Endothelial cell of umbilical vein (primary cell): ENCODE measurements around the gene RUNDC3A. TPM values are rescaled to one million over a fixed set of nuclear protein-coding genes. Genes with fewer than 3 reads are reported as not detected.

ENCODE experiments used
- BruUV-seq: library from RNA; stranded (reverse); fragments of 400-500 nt; replicated peaks from 2 replicates; lab custom pipeline; 2021; lab: Mats Ljungman, UMichigan
- CTCF ChIA-PET: fragments of 300-600, 350-600 bp; sonication (Branson Sonifier 250); formaldehyde crosslinking; loops from one replicate; lab custom pipeline; 2021; ENCODE audit warnings: antibody characterized with exemption, inconsistent platforms; lab: Charles Lee
- POLR2A ChIA-PET: fragments of 300-600, 350-600 bp; sonication (Branson Sonifier 250); formaldehyde crosslinking; loops from one replicate; lab custom pipeline; 2021; ENCODE audit warnings: antibody characterized with exemption, inconsistent platforms; lab: Charles Lee
- DNase-seq: peaks from one replicate; pipeline ENCODE4 v3.0.0-alpha.2; 2011; ENCODE audit warnings: low read depth, low spot score
- FAIRE-seq: peaks from 2 replicates; lab custom pipeline; 2011; peaks lifted over from hg19 to GRCh38; lab: Jason Lieb, UNC
- H2AFZ ChIP-seq: 2 replicates; pipeline ENCODE4 v1.6.0; 2012; ENCODE audit warnings: low read depth, low read length, control low read depth, inconsistent platforms
- H3K27ac ChIP-seq: 2 replicates; pipeline ENCODE4 v1.5.1; 2011; ENCODE audit warnings: low read depth, mild to moderate bottlenecking, control low read depth, low read length, moderate library complexity; ENCODE audit not compliant: insufficient read depth
- H3K27me3 ChIP-seq, 2 experiments: 2 replicates each; pipeline versions ENCODE4 v1.6.0 to v1.6.1; 2011; ENCODE audit warnings: low read length in 2 of 2, mixed read lengths in 1 of 2; ENCODE audit not compliant: control insufficient read depth in 2 of 2, insufficient read depth in 2 of 2
- H3K36me3 ChIP-seq, 2 experiments: 2 replicates in 1 of 2; 3 replicates in 1 of 2; pipeline ENCODE4 v1.5.1; 2011; ENCODE audit warnings: low read length in 2 of 2, mild to moderate bottlenecking in 1 of 2, moderate library complexity in 1 of 2; ENCODE audit not compliant: control insufficient read depth in 2 of 2, insufficient read depth in 2 of 2; ENCODE audit errors: extremely low read depth in 1 of 2
- H3K4me1 ChIP-seq: 3 replicates; pipeline ENCODE4 v1.5.1; 2011; ENCODE audit warnings: mild to moderate bottlenecking, low read length; ENCODE audit not compliant: control insufficient read depth, insufficient read depth; ENCODE audit errors: extremely low read depth
- H3K4me2 ChIP-seq: 2 replicates; pipeline ENCODE4 v1.6.1; 2011; ENCODE audit warnings: low read length, control low read depth, mixed read lengths; ENCODE audit not compliant: insufficient read depth
- H3K4me3 ChIP-seq, 3 experiments: fragments of 200-600 bp in 1 of 3; sonication (generic), shearing (Covaris generic) in 1 of 3; replicated peaks in 1 of 3; 2 replicates each; pipeline ENCODE4 v1.5.1; 2011 to 2016; ENCODE audit warnings: control low read depth in 3 of 3, low read length in 3 of 3, mild to moderate bottlenecking in 2 of 3, inconsistent platforms in 1 of 3, low read depth in 1 of 3, moderate library complexity in 1 of 3; ENCODE audit not compliant: insufficient read depth in 1 of 3
- H3K79me2 ChIP-seq: 2 replicates; pipeline ENCODE4 v1.6.0; 2012; ENCODE audit warnings: low read length, inconsistent platforms; ENCODE audit not compliant: control insufficient read depth, insufficient read depth
- H3K9ac ChIP-seq: replicated peaks from 2 replicates; pipeline ENCODE3; 2011; ENCODE audit warnings: low read length, control low read depth; ENCODE audit not compliant: insufficient read depth; ENCODE audit errors: extremely low read depth
- H3K9me1 ChIP-seq: replicated peaks from 3 replicates; pipeline ENCODE4 v1.6.0; 2011; ENCODE audit warnings: mild to moderate bottlenecking, low read length; ENCODE audit not compliant: control insufficient read depth, insufficient read depth; ENCODE audit errors: extremely low read depth
- H3K9me3 ChIP-seq: replicated peaks from 2 replicates; pipeline ENCODE4 v1.5.1; 2012; ENCODE audit warnings: low read length, inconsistent platforms; ENCODE audit not compliant: control insufficient read depth, insufficient read depth
- H4K20me1 ChIP-seq: replicated peaks from 2 replicates; pipeline ENCODE3; 2011; ENCODE audit warnings: mild to moderate bottlenecking, low read length; ENCODE audit not compliant: control insufficient read depth, insufficient read depth; ENCODE audit errors: extremely low read depth
- EZH2 ChIP-seq: IDR thresholded peaks from 2 replicates; pipeline ENCODE4 v1.6.1; 2012; ENCODE audit warnings: borderline replicate concordance, low read depth, mild to moderate bottlenecking, moderate library complexity, low read length, inconsistent platforms; ENCODE audit not compliant: severe bottlenecking
- FOS ChIP-seq: IDR thresholded peaks from 2 replicates; pipeline ENCODE4 v1.6.1; 2011; ENCODE audit warnings: mild to moderate bottlenecking, low read length, moderate library complexity, borderline replicate concordance; ENCODE audit not compliant: insufficient read depth
- GATA2 ChIP-seq: IDR thresholded peaks from 2 replicates; pipeline ENCODE4 v1.7.0; 2011; ENCODE audit warnings: low read depth, mild to moderate bottlenecking, moderate library complexity, mixed read lengths, low read length; ENCODE audit not compliant: insufficient read length, insufficient read depth
- JUN ChIP-seq: IDR thresholded peaks from 2 replicates; pipeline ENCODE4 v1.6.1; 2011; ENCODE audit warnings: borderline replicate concordance, low read depth; ENCODE audit not compliant: insufficient read length, insufficient read depth
- MYC ChIP-seq: IDR thresholded peaks from one replicate; pipeline ENCODE4 v1.6.1; 2011; ENCODE audit warnings: mild to moderate bottlenecking, low read depth, low read length
- POLR2A ChIP-seq: IDR thresholded peaks from 2 replicates; pipeline ENCODE4 v1.6.1; 2012; ENCODE audit warnings: low read depth, mild to moderate bottlenecking, control low read depth, low read length
- POLR2AphosphoS5 ChIP-seq: IDR thresholded peaks from 2 replicates; pipeline ENCODE4 v1.6.1; 2012; ENCODE audit warnings: low read depth, mild to moderate bottlenecking, control low read depth, low read length, moderate library complexity; ENCODE audit not compliant: insufficient read depth
- dilution Hi-C: fragments of 300-500 bp; cut with MboI; formaldehyde crosslinking; loops from one replicate; pipeline ENCODE4 v1.15.0; 2019; ENCODE audit warnings: low sequenced_read_pairs; ENCODE audit not compliant: extremely low pct_ligation_motif_present
- intact Hi-C: fragments of 100-400 bp; cut with micrococcal nuclease; formaldehyde crosslinking; loops from one replicate; pipeline ENCODE4 v1.10.0; 2022
- polyA plus RNA-seq, 4 experiments: library from polyadenylated mRNA; depleted of rRNA in 3 of 4; stranded (reverse) in 3 of 4; unstranded in 1 of 4; fragments of >200 nt; gene quantifications; 2 replicates each; pipeline versions ENCODE4 v1.2.1 to v1.2.3, GENCODE V29; 2011 to 2012; ENCODE audit warnings: missing spikeins in 1 of 4
- total RNA-seq: library from RNA; stranded (reverse); gene quantifications from 2 replicates; pipeline ENCODE4 v1.2.3, GENCODE V29; 2021
- TF ChIP-seq, protein P1 (sequence below), 2 donors: IDR thresholded peaks; 1 replicate in 1 of 2; 2 replicates in 1 of 2; pipeline ENCODE4 v1.5.1; 2011; ENCODE audit warnings: low read length in 2 of 2, mild to moderate bottlenecking in 2 of 2, moderate library complexity in 2 of 2, control low read depth in 1 of 2, inconsistent platforms in 1 of 2, low read depth in 1 of 2; ENCODE audit not compliant: insufficient read depth in 1 of 2; ENCODE audit errors: extremely low read depth in 1 of 2
- TF ChIP-seq, protein P2 (sequence below): IDR thresholded peaks from 2 replicates; pipeline ENCODE4 v1.6.1; 2011; ENCODE audit not compliant: insufficient read depth, insufficient read length

RUNDC3A gene
- total and polyA plus RNA-seq, 2 donors (not counting 3 experiments of a cell fraction or from before 2014, with no cell fraction given) = 0.12 TPM; not detected in 1

GRCh38 chr17:44268709-44269534, 39.5 kb upstream of the RUNDC3A start:
- Histone ChIP-seq H3K4me3 (no peak overlapping the region), H3K9me1 (no peaks in the 10 kb centered on the region), H3K79me2 (no peaks in the 10 kb centered on the region), H3K27me3 (peaks cover 0 to 1% of the 10 kb centered on the region in 2 experiments), H3K4me1 (no peaks in the 10 kb centered on the region), H3K9me3 (no peaks in the 10 kb centered on the region), H3K27ac (no peak overlapping the region), H4K20me1 (no peaks in the 10 kb centered on the region), H3K4me2 (no peak overlapping the region), H3K36me3 (no peaks in the 10 kb centered on the region), H2AFZ (no peak overlapping the region), H3K9ac (no peak overlapping the region)
- DNase-seq = no peak
- ChIA-PET POLR2A (no interaction called here), CTCF (no interaction called here)
- no TSS peak for BruUV-seq
- no peak for TF ChIP-seq GATA2
- TF ChIP-seq JUN = no peak
- TF ChIP-seq, protein P1, sequence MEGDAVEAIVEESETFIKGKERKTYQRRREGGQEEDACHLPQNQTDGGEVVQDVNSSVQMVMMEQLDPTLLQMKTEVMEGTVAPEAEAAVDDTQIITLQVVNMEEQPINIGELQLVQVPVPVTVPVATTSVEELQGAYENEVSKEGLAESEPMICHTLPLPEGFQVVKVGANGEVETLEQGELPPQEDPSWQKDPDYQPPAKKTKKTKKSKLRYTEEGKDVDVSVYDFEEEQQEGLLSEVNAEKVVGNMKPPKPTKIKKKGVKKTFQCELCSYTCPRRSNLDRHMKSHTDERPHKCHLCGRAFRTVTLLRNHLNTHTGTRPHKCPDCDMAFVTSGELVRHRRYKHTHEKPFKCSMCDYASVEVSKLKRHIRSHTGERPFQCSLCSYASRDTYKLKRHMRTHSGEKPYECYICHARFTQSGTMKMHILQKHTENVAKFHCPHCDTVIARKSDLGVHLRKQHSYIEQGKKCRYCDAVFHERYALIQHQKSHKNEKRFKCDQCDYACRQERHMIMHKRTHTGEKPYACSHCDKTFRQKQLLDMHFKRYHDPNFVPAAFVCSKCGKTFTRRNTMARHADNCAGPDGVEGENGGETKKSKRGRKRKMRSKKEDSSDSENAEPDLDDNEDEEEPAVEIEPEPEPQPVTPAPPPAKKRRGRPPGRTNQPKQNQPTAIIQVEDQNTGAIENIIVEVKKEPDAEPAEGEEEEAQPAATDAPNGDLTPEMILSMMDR (IDR thresholded peaks at IDR 0.05; ENCODE audit: extremely low read depth in 1 of 2, insufficient read depth in 1 of 2, low read depth in 1 of 2, low read length in 2 of 2) = no peak
- no peak for TF ChIP-seq EZH2
- no peak for TF ChIP-seq FOS
- TF ChIP-seq, protein P2, sequence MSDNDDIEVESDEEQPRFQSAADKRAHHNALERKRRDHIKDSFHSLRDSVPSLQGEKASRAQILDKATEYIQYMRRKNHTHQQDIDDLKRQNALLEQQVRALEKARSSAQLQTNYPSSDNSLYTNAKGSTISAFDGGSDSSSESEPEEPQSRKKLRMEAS = no peak
- no peak for TF ChIP-seq POLR2AphosphoS5
- TF ChIP-seq POLR2A = no peak
- no peak for TF ChIP-seq MYC
- dilution Hi-C loops = no loop called here
- FAIRE-seq = no peak
- intact Hi-C loops = no loop called here
